Stimulated activated effector memory CD8-positive, alpha-beta T cell treated with anti-CD3 and anti-CD28 coated beads, Interleukin-12 subunit alpha, Interleukin-12 subunit beta, amount 100 ng/mL, for 72 hours (primary cell): ENCODE data around the gene TIPIN.

Source experiments
- ATAC-seq: fragments of 150-1000 bp; cut with Tn5 transposase; 2 replicates; pipeline ENCODE4 v1.10.0; 2021
- DNase-seq, 2 donors: peaks; one replicate each; pipeline ENCODE4 v3.0.0; 2021 to 2022; ENCODE audit warnings: low spot score in 2 of 2
- H3K27ac Mint-ChIP-seq: one replicate; pipeline ENCODE4 v1.8.0; 2022; ENCODE audit warnings: mild to moderate bottlenecking, mixed read lengths
- H3K36me3 Mint-ChIP-seq: one replicate; pipeline ENCODE4 v1.8.0; 2022; ENCODE audit warnings: mild to moderate bottlenecking, mixed read lengths
- H3K4me1 Mint-ChIP-seq: one replicate; pipeline ENCODE4 v1.8.0; 2022; ENCODE audit warnings: mixed read lengths
- H3K4me3 Mint-ChIP-seq: one replicate; pipeline ENCODE4 v1.8.0; 2022; ENCODE audit warnings: mild to moderate bottlenecking, mixed read lengths
- H3K9me3 Mint-ChIP-seq: one replicate; pipeline ENCODE4 v1.8.0; 2022; ENCODE audit warnings: mixed read lengths

The TIPIN gene

DNA sequence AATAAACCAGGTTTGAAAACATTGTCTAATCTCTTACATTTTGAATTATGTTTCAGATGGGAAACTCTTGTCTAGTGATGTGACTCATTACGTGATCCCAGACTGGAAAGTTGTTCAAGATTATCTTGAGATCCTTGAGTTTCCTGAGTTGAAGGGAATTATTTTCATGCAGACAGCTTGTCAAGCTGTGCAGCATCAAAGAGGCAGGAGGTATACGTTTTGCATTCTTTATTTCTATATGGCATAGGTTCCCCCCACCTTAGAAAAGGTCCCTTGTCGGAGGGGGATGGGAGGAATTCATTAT lies 61.6 kb downstream of the TIPIN start:
- DNase-seq (no peak), ATAC-seq (no peak)
- Mint-ChIP-seq H3K4me1 (peaks cover 33% of the 10 kb centered on the region), H3K27ac (peak overlapping the region; percentile 96), H3K4me3 (peak overlapping the region; percentile 77), H3K9me3 (no peaks in the 10 kb centered on the region), H3K36me3 (peaks cover 44% of the 10 kb centered on the region)

DNA sequence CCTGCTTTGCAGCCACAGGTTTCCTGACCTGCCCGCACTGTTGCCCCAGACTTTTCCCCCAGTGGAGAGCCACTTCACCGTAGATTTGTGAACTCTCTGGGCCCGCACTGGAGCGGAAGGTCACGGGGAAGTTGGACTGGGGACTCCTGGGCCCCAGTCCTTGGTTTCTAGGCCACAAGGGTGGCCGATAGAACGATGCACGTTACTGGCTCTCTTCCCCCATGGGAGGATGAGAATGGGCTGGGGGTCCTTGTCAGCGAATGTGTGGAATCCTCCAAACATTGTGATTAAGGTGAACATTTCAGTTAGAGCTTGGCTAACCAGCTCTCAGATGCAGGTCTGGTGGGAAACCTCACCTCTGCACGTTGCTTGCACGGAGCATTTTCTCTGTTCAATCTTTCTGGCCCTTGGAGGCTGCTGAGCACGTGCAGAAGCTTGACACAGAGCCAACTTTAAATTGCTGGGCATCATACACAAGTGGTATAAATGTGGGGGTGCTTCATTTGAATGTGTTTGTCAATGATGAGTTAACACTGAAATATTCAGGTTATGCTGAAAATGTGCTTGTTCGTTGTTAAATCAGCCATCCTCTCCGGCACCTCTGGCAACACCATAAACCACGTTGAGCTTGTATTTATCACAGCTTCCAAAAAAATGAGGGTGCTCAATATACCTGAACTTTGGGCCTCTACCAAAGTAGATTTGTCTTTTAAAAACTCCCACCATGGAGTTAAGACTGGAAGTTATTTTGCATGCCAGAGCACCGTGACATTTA lies 62.1 kb downstream of the TIPIN start:
- peak overlapping the region; percentile 77 for H3K4me3 Mint-ChIP-seq
- H3K9me3 Mint-ChIP-seq = no peaks in the 10 kb centered on the region
- peaks cover 33% of the 10 kb centered on the region for H3K4me1 Mint-ChIP-seq
- DNase-seq (no peak), ATAC-seq (peak; percentile 9)
- H3K36me3 Mint-ChIP-seq = peaks cover 39% of the 10 kb centered on the region
- peak overlapping the region; percentile 96 for H3K27ac Mint-ChIP-seq

DNA sequence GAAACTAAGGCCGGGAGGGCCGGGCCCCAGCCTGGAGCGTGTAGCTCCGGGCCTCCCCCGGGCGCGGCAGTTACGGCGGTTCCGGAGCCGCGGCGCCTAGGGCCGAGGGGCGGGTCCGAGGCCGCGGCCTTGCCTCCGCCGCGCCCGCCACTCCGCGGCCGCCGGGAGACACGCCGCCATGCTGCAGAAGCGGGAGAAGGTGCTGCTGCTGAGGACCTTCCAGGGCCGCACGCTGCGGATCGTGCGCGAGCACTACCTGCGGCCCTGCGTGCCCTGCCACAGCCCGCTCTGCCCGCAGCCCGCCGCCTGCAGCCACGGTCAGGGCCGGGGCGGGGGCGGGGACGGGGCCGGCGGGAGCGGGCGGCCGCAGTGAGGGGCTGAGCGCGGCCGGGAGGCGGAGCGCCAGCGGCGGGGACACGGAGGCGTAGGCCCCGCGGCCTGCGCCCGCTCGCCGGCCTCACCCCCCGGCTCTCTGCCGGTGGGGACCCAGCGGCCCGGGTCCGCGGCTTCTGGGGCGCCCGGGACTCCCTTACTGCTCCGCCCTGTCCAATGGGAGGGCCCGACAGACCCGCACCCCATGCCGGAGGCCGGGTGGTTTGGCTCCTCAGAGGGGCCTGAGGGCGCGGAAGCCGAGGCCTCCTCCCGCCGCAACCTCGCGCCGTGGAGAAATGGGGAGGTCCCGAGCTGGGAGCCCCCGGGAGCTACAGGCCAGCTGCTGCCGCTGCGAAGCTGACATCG lies 62.9 kb downstream of the TIPIN start, which contains the start of gene DIS3L:
TSS of gene DIS3L (plus strand) at position 150 of the 738 bp plus-strand sequence. CDS start at position 179, 29 bp downstream.
- ATAC-seq (peak; percentile 86), DNase-seq (peak; percentile 61 to 89)
- peak within 1 kb of the TSS; percentile 77 for H3K4me3 Mint-ChIP-seq
- H3K9me3 Mint-ChIP-seq = no peaks in the 10 kb centered on the region
- peaks cover 33% of the 10 kb centered on the region for H3K4me1 Mint-ChIP-seq
- H3K36me3 Mint-ChIP-seq = peaks cover 37% of the 10 kb centered on the region
- H3K27ac Mint-ChIP-seq = peak within 1 kb of the TSS; percentile 96

DNA sequence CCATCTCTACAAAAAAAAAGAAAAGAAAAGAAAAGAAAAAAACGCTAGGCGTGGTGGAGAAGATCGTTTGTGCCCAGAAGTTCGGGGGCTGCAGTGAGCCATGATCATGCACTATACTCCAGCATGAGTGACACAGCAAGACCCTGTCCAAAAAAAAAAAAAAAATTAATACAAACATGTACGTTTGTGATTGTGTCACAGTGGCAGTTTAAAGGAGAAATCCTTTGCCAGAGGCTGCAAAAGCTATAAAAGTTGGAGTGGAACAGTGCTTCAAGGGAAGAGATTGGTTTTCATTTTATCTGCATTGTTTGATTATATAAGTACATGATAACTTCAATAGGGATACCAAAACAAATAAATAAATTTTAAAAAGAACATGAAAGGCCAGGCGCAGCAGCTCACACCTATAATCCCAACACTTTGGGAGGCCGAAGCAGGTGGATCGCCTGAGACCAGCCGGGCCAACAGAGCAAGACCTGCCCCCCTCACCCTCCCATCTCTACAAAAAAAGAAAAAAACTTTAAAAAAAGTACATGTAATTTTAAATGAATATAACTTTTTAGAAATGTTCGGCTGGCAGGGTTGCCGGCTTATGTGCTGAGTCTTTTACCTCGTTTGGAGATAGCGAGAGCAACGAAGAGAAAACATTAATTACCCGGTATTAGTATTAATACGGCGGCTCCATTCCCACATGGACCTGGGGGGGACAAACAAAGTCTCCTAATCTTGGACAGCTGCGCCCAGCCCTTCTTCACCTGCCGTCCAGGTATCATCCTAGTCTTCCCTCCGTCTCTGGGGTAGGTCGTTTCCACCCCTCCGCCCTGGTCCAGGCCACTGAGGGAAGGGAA lies 63.7 kb downstream of the TIPIN start:
- Mint-ChIP-seq H3K27ac (peak overlapping the region; percentile 96), H3K4me1 (peaks cover 33% of the 10 kb centered on the region)
- ATAC-seq = no peak

DNA sequence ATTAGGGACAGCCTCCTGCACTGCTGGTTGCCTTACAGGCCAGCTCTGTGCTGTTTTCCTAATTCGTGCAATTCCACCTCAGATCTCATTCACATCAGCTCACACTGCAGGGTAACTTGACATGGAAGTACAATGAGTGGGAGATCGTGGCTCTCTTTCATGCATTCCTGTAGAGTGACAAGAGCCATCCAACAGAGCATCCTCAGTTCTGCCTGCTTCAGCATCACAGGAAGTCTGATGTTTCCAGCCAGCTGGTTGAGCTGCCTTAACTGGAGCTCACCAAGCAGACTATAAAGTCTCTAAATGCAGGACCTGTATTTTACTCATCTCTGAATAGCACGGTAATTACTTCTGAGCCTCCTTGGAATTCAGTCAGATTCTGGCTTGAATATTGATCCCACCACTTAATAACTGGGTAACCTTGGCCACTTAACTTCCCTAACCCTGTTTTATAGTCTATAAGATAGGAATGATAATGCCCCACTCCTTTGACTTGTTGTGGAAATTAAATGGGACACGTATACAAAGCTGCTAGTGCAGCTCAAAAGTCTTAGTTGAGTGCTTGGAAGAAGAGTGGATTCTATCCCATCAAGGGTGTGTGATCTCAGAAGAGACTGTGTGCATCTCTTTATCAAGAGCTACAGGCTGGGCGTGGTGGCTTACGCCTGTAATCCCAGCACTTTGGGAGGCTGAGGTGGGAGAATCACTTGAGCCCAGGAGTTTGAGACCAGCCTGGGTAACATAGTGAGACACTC lies 64.5 kb downstream of the TIPIN start:
- Mint-ChIP-seq H3K36me3 (peaks cover 27% of the 10 kb centered on the region), H3K27ac (peak overlapping the region; percentile 96), H3K4me3 (peak overlapping the region; percentile 77), H3K9me3 (no peaks in the 10 kb centered on the region), H3K4me1 (peaks cover 33% of the 10 kb centered on the region)
- DNase-seq (no peak), ATAC-seq (no peak)

More for the DNA sequence above, 63.7 kb downstream of the TIPIN start:
- peaks cover 31% of the 10 kb centered on the region for H3K36me3 Mint-ChIP-seq
- peak overlapping the region; percentile 77 for H3K4me3 Mint-ChIP-seq
- H3K9me3 Mint-ChIP-seq = no peaks in the 10 kb centered on the region
- no peak for DNase-seq

DNA sequence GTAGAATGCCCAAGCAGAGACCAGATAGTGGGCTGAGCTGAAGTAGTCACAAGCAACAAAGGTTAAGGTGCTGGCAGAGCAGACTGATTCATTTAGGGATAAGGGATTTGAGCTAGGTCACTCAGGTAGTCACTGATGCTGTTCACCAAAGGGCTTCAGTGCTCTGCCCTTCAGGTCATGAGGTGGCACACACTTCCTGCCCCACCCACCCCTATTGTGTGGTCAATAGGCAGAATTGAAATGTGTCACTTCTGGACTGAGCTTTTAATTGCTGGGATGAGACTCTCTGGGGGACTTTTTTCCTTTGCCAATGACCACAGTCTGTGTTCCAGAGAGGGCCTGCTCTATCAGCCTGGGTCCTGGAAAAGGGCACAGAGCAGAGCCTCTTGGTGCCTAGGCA lies 66.0 kb downstream of the TIPIN start:
- Mint-ChIP-seq H3K36me3 (peaks cover 12% of the 10 kb centered on the region), H3K4me1 (peaks cover 33% of the 10 kb centered on the region), H3K4me3 (no peak overlapping the region), H3K9me3 (no peaks in the 10 kb centered on the region), H3K27ac (no peak overlapping the region)
- DNase-seq = peak in 1 of 2 donors; percentile 50
- ATAC-seq = peak; percentile 48

DNA sequence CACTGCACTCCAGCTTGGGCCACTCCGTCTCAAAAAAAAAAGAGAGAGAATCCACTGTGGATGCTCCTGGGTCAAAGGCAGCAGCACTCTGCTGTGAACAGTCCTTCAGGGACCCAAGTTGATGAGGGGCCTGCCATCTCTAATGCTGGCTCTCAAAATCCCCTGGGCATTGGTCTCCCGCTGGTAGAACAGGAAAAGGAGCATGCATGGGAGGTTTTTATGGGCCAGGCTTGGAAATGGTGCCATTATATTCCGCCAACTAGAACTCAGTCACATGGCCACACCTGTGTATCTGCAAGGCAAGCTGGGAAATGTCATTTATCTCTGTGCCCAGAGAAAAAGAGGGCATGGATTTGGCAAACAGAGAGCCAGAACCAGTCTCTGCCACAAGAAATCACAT lies 66.5 kb downstream of the TIPIN start:
- no peaks in the 10 kb centered on the region for H3K9me3 Mint-ChIP-seq
- peaks cover 12% of the 10 kb centered on the region for H3K36me3 Mint-ChIP-seq
- no peak overlapping the region for H3K4me3 Mint-ChIP-seq
- DNase-seq (no peak), ATAC-seq (no peak)
- peaks cover 32% of the 10 kb centered on the region for H3K4me1 Mint-ChIP-seq
- no peak overlapping the region for H3K27ac Mint-ChIP-seq

DNA sequence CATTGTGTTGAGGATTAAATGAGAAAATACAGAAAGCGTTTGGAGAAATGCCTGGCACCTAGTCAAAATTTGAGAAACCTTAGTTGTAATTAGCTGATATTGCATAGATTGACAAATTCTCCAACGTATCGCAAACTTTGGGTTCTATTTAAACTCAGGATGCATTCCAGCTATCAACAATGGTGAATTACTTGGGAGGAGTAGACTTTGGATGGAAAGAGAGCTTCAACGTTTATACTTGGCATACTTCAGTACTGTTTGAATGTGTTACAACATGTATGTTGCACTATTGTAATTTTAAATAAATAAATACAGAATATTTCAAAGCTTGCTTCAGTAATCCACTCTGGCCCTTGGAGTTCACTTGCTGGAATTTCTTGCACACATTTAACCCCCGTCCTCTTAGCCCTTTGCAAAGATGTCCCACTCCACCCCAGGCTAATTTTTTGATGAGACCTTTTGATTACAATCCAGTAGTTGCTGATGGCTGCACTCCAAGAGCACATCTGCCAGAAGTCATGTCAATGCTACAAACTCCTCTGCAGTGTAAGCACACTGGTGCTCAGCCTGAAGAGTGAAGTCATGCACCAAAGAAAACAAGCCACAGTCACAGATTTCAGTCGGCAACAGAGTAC lies 67.8 kb downstream of the TIPIN start:
- H3K4me1 Mint-ChIP-seq = peaks cover 22% of the 10 kb centered on the region
- H3K9me3 Mint-ChIP-seq = no peaks in the 10 kb centered on the region
- no peak overlapping the region for H3K27ac Mint-ChIP-seq
- peaks cover 12% of the 10 kb centered on the region for H3K36me3 Mint-ChIP-seq
- DNase-seq (no peak), ATAC-seq (no peak)
- H3K4me3 Mint-ChIP-seq = no peak overlapping the region

DNA sequence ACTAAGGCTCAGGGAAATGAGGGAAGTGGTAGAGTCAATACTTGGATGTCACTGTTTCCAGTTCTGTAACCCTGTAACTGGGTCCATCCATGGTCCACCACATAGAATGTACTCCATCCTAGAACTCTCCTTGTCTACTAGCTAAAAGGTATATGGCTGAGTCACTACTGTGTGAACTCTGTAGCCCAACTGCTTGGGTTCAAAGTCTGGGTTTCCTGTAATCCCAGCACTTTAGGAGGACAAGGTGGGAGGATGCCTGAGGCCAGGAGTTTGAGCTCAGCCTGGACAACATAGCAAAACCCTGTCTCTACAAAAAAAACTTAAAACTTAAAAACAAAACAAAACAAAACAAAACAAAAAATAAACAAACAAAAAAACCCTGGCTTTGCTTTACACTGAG lies 68.4 kb downstream of the TIPIN start:
- ATAC-seq (no peak), DNase-seq (no peak)
- H3K4me1 Mint-ChIP-seq = peaks cover 22% of the 10 kb centered on the region
- H3K9me3 Mint-ChIP-seq = no peaks in the 10 kb centered on the region
- peaks cover 11% of the 10 kb centered on the region for H3K36me3 Mint-ChIP-seq
- no peak overlapping the region for H3K4me3 Mint-ChIP-seq
- H3K27ac Mint-ChIP-seq = no peak overlapping the region

DNA sequence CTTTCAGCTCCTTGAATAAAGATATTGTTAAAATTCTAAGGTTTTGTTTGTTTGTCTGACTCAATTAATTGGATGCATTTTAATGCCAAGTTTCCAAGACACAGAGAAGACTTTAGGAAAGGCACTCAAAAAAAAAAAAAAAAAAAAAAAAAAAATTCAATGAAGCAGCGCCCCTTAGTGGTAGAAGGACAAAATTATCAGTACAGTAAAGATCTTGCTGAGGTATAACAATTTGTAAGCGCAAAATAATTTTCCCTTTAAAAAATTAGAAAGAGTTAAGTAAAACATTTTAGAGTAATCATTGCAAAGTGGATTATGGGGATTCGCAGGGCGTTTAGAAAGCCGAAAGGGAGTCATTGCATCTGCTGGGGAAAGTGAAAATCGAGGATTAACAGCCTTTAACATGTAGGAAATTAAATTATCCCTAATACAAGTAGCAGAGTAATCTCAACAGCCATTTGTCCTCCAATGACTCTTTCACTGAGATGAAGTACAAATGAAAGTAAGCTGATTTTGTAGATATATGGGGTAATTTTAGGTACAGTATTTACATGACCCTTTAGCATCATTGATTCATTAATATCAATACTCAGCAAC lies 68.9 kb downstream of the TIPIN start:
- ATAC-seq (no peak), DNase-seq (no peak)

More for the DNA sequence above, 68.9 kb downstream of the TIPIN start:
- Mint-ChIP-seq H3K27ac (no peak overlapping the region), H3K36me3 (peaks cover 5% of the 10 kb centered on the region), H3K4me1 (peaks cover 21% of the 10 kb centered on the region), H3K4me3 (no peak overlapping the region), H3K9me3 (no peaks in the 10 kb centered on the region)
